Erythroblast (primary cell): ENCODE data around the gene RPH3AL.
"Not testable (repeated sequence)": the region's sequence is repeated elsewhere in the genome, so short reads cannot be mapped to it uniquely, and the experiment has no call there.

Experiments
- DNase-seq, 2 experiments: peaks; one replicate each; lab custom pipeline; 2025; lab: John Stamatoyannopoulos, UW
- GATA1 ChIP-seq: IDR thresholded peaks from 2 replicates; pipeline ENCODE4 v1.6.1; 2011; ENCODE audit warnings: low read depth, mild to moderate bottlenecking, control low read depth, low read length, moderate library complexity
- POLR2A ChIP-seq: IDR thresholded peaks from 2 replicates; pipeline ENCODE4 v1.6.1; 2011; ENCODE audit warnings: mild to moderate bottlenecking, low read length

The RPH3AL gene

GRCh38 chr17:181245-182049 lies 171.2 kb downstream of the RPH3AL start, which contains the start of gene DOC2B:
TSS of gene DOC2B (minus strand) at chr17:181650. CDS start at chr17:181479, 171 bp downstream.
- no peak for TF ChIP-seq POLR2A
- no peak for TF ChIP-seq GATA1
- no peak for DNase-seq

DNA sequence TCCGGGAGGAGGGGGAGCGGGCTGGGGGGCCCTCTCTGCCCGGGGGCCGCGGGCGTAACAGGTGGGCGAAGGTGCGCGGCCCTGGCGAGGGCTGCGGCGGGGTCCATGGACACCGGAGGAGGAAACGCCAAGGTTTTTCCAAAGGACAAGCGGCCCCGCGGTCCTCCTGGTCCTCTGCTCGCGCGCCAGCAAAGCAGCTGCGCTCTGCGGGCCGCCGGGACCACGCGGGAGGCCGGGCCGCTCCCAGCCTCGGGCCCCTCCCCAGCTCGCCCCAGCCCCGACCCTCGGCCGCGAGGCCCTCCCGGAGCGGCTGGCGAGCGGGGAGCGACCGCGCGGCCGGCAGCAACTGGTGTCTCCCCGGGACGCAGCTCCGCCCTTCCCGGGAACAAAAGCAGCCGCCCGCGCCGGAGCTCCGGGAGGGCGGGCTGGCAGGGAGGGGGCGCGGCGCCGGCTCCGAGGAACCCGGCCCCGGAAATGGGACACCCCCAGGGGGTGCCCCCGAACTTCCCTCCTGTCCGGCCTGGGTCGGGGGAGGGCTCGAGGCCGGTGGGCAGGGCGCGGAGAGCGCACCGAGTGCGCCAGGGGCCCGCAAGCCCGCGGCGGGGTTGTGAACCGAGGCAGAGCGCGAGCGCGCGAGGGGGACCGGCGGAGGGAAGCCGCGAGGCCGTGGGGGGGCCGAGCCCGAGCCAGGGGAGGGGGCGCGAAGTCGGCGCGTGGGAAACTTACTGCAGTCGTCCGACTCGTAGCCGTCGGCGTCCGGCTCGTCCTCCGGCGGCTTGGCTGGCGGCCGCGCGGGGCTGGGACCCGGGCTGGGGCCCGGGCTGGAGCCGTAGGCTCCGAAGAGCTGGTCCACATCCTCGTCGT lies 172.0 kb downstream of the RPH3AL start:
- TF ChIP-seq POLR2A (no peak), GATA1 (no peak)
- no peak for DNase-seq

GRCh38 chr17:179781-180380 lies 172.7 kb downstream of the RPH3AL start:
- TF ChIP-seq GATA1 (no peak), POLR2A (no peak)
- DNase-seq, result no peak

GRCh38 chr17:179066-179432 lies 173.6 kb downstream of the RPH3AL start:
- DNase-seq, result no peak
- TF ChIP-seq POLR2A (no peak), GATA1 (no peak)

DNA sequence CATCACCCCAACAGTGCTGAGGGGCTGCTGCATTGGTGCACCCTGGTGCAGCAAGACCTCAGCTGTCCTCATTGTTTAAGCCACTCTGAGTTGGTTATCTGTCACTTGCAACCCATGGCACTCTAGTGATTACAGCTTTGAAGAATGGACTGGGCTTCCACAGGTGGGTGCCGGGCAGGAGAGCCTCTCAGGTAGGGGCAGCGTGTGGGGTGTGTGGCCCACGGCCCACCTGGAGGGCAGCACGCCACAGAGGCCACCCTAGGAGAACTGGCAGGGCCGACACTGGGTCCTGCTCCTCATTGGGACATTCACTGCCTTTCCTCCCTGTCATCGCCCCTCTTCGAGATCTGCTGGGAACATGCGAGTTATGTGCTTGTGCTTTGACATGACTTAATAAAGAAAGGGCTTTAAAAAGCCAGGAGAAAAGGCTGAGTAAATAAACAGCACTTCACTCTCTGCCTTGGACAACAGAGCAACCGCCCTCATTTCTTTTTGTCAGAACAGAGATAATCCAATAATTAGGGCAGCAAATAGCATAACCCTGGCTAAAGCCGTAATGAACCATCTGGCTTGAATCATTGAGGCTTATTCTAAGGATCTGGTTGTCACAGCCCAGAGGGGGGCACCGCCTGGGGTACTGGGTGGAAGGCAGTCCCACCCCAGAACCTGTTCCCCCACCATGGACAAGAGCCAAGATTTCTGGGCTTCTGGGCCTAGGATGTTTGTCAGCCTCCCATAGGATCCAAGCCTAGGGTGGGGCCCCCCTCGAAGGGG lies 174.1 kb downstream of the RPH3AL start:
- DNase-seq, result no peak
- no peak for TF ChIP-seq GATA1
- no peak for TF ChIP-seq POLR2A

DNA sequence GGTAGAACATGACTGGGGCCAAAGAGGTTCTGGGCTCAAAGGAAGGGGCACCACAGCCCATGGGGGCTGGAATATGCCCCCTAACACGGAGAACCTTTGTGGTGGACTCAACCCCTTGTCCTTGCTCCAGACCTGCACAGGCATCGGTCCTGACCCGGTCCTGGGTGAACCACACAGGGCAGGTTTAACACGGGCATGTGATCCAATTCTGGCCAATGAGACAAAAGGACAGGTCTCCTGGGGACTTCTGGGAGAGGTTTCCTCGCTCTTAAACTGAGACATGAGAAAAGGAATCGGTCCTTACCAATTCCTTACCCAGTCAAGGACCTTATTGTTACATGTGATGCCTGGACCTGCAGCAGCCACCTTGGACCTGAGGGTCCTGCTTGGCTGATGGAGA lies 174.8 kb downstream of the RPH3AL start:
- DNase-seq, result no peak
- TF ChIP-seq GATA1 (no peak), POLR2A (no peak)

DNA sequence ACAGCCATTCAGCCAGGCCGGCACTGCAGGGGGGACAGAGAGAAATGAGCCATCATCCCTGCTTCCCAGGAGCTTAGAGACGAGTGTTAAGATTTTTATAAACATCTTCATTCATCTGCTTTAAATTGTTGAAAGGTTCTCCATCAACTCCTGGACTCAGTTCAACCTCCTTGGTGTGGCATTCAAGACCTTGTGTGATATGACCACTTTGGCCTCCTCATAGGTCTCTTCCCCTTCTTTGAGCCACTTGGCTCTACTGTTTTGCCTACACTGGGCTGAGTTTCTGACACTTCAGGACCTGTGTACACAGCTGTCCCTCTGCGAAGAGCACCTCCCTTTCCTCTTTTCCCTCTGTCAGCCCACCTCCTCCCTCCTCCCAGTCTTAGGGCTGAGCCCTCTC lies 175.5 kb downstream of the RPH3AL start:
- TF ChIP-seq GATA1 (no peak), POLR2A (no peak)
- no peak for DNase-seq

- no peak for TF ChIP-seq POLR2A
- TF ChIP-seq GATA1, result no peak
- no peak for DNase-seq
Measured at GRCh38 chr17:173166-173911, 179.3 kb downstream of the RPH3AL start.

GRCh38 chr17:172401-172800 lies 180.2 kb downstream of the RPH3AL start:
- DNase-seq, result no peak

DNA sequence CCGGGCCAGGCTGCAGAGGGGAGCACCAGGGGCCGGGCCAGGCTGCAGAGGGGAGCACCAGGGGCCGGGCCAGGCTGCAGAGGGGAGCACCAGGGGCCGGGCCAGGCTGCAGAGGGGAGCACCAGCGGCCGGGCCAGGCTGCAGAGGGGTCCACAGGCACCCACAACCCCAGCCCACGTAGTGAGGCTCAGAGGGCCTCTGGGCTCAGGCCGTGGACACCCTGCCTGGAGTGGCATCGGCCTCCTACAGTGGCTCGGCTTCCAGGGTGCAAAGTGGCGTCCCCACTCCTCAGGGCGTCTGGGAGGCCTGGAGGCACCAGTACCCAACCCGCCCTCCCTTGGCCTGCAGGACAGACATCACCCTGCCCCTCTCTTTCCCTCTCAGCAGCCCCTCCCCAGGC lies 180.7 kb downstream of the RPH3AL start:
- DNase-seq, result no peak
- TF ChIP-seq POLR2A, result no peak
- no peak for TF ChIP-seq GATA1

More at GRCh38 chr17:172401-172800, 180.2 kb downstream of the RPH3AL start:
- TF ChIP-seq GATA1 (no peak), POLR2A (no peak)

- no peak for TF ChIP-seq POLR2A
- no peak for TF ChIP-seq GATA1
Measured at GRCh38 chr17:170130-170670, 182.4 kb downstream of the RPH3AL start.

DNA sequence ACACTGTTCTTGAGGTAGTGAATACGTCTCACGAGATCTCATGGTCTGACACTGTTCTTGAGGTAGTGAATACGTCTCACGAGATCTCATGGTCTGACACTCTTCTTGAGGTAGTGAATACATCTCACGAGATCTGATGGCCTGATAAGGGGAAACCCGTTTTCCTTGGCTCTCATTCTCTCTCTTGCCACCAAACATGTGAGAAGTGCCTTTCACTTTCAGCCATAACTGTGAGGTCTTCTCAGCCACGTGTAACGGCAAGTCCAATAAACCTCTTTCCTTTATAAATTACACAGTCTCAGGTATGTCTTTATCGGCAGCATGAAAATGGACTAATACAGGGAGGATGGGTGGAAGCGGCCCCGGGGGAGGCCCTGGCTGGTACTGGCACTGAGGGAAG lies 184.0 kb downstream of the RPH3AL start:
- not testable (repeated sequence) for DNase-seq

More at GRCh38 chr17:170130-170670, 182.4 kb downstream of the RPH3AL start:
- no peak for DNase-seq
